ENCODE measurements around the gene PTGDR2.

DNA sequence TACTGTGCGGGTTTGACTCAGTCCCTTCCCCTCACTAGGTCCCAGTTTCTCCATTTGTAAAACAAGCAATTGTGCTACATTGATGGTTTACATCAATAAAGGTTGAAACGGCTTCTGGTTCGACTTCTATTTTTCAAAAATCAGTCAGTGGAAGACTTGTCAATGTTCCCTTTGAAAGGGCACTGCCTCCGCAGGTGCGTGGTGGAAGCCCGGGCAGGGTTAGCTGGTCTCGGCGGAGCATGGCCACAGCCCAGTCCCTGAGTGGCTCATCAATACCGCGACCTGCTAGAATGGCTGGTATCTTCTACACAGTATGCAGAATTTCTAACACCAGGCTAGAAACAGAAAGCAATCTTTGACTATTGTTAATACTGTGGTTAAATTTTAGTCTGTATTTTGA, 54.6 kb downstream of the PTGDR2 start:
- TF ChIP-seq, protein P1, sequence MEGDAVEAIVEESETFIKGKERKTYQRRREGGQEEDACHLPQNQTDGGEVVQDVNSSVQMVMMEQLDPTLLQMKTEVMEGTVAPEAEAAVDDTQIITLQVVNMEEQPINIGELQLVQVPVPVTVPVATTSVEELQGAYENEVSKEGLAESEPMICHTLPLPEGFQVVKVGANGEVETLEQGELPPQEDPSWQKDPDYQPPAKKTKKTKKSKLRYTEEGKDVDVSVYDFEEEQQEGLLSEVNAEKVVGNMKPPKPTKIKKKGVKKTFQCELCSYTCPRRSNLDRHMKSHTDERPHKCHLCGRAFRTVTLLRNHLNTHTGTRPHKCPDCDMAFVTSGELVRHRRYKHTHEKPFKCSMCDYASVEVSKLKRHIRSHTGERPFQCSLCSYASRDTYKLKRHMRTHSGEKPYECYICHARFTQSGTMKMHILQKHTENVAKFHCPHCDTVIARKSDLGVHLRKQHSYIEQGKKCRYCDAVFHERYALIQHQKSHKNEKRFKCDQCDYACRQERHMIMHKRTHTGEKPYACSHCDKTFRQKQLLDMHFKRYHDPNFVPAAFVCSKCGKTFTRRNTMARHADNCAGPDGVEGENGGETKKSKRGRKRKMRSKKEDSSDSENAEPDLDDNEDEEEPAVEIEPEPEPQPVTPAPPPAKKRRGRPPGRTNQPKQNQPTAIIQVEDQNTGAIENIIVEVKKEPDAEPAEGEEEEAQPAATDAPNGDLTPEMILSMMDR (conservative IDR thresholded peaks at IDR 0.05 in 1 of 2, IDR thresholded peaks at IDR 0.05 in 1 of 2; ENCODE audit: low read depth in 1 of 2, low read length in 2 of 2) = no peak
- TF ChIP-seq EZH2 (IDR thresholded peaks at IDR 0.05; ENCODE audit: low read length, missing control alignments) = no peak

Data from fibroblast of lung (primary cell).